COR-L47 (cell line): ENCODE results near the gene LZTS3.
"Not testable (repeated sequence)": the region's sequence is repeated elsewhere in the genome, so short reads cannot be mapped to it uniquely, and the experiment has no call there.

Experiments used
- DNase-seq: peaks from one replicate; lab custom pipeline; 2025; lab: John Stamatoyannopoulos, UW

Gene LZTS3

DNA sequence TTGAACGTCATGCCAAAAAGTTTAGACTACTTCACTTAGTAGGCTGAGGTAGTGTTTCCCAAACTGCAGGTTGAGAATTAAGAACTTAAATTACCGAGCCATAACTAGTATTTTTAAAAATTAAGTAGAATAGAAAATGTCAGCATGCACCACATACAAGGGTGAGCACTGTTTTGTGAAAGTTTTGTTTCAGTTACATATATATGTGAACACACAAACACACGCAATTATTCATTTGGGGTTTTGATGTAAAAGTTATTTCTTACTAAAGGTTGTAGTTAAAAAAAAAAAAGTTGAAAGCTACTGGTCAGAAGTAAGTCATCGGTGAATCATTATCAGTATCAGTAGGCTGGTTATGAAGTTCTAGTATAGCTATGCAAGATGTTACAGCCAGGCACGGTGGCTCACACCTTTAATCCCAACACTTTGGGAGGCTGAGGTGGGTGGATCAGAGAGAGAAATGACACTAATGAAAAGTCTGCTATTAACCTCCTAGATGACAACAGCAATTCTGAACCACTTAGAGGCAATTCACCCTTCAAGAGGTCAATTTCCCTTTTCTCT, 37.8 kb downstream of the LZTS3 start:
- no peak for DNase-seq

DNA sequence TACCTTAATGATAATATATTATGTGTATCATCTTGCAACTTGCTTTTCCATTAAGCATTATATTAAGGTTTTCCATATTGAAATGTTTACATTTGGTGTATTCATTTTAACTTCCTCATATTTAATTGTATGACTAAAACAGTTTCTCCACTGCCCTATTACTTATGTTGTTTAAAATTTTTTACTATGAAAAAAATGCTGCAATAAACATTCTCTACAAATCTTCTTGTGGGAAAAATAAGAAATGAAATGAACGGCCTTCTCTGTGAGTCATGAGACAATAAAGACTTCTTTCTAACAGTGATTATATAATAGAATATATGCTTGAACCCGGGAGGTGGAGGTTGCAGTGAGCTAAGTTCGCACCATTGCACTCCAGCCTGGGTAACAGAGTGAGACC, 39.2 kb downstream of the LZTS3 start:
- DNase-seq = no peak

DNA sequence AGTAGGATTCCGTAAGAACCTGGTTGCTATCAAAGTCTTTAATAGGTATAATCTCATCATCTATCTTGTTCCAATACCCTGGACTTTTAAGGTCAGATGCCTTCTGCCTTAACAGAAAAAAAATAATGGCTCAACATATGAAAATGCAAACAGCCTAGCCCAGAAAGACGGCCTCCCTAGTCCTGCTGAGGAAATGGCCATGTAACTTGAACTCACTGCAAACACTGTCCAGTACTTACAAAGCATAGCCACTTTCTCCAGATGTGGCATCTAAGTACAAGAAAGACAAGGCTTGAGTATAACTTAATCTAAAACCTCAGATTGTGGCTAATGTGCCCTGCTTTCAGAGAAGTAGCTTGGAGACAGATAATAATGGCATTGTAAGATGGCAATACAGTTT, 40.2 kb downstream of the LZTS3 start:
- no peak for DNase-seq

DNA sequence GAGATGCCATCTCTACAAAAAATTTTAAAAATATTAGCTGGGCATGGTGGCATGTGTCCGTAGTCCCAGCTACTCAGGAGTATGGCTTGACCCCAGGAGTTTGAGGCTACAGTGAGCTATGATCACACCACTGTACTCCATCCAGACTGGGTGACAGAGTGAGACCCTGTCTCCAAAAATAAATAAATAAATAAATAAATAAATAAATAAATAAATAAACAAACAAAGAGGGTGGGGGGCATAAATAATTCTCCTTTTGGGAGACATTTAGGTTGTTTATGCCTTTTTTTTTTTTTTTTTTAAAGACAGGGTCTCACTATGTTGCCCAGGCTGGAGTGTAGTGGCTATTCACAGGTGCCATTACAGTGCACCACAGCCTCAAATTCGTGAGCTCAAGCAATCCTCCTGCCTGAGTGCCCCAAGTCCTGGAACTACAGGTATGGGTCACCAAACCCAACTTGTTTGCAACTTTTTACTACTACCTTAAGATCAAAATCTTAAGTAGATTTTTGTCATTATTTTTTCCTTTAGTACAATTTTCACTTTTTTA, 43.2 kb downstream of the LZTS3 start:
- DNase-seq = no peak

DNA sequence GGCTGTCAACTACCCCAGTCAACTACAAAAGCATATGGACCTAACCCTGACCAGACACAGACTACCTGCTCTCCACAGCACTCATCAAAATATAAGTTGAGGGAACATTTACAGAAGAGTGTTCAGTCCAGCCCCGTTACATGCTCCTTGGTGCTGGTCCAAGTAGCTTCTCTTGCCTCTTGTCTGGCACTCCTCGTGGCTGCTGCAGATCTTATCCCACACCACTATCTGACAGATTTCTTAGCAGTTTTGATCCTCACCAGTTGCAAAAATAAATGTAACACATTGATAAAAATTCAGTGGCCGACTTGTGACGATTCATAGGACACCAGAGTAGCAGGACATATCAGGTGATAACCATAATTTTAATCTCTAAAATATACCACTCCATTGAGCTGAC, 44.3 kb downstream of the LZTS3 start:
- DNase-seq = no peak

DNA sequence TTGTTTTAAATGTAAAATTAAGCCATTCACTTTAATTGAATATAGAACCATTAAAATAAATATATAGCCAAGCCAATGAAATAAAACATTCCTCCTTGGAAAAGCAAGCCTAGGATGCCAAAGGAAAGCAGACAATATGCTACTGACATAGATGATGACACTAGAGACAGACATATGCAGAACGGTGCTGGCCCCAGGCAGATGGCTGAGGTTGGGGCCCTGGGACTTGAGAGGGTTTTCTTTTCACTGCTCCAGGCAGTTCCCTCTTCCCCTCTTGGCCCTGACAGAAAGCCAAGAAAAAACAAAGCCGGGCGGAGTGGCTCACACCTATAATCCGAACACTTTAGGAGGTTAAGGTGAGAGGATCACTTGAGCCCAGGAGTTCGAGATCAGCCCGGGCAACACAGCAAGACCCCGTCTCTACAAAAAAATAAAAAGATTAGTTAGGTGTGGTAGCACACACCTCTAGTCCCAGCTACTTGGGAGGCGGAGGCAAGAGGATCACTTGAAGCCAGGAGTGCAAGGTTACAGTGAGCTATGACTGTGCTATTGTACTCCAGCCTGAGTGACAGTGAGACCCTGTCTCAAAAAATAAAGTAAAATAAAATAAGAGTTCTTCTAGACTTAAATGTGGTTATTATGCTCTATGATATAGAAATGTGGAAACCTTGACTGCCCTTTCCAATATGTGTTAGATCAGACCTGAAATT, 44.9 kb downstream of the LZTS3 start:
- DNase-seq = no peak

DNA sequence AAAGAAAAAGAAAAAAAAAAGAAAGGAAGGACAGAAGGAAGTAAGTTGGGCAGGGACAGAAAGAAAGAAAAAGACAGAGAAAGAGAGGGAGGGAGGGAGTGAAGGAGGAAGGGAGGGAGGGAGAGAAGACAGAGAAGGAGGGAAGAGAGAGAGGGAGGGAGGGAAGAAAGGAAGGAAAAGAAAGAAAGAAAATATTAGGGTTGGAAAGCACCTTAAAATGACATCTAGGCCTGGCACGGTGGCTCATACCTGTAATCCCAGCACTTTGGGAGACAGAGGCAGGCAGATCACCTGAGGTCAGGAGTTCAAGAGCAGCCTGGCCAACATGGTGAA, 46.9 kb downstream of the LZTS3 start:
- no peak for DNase-seq

DNA sequence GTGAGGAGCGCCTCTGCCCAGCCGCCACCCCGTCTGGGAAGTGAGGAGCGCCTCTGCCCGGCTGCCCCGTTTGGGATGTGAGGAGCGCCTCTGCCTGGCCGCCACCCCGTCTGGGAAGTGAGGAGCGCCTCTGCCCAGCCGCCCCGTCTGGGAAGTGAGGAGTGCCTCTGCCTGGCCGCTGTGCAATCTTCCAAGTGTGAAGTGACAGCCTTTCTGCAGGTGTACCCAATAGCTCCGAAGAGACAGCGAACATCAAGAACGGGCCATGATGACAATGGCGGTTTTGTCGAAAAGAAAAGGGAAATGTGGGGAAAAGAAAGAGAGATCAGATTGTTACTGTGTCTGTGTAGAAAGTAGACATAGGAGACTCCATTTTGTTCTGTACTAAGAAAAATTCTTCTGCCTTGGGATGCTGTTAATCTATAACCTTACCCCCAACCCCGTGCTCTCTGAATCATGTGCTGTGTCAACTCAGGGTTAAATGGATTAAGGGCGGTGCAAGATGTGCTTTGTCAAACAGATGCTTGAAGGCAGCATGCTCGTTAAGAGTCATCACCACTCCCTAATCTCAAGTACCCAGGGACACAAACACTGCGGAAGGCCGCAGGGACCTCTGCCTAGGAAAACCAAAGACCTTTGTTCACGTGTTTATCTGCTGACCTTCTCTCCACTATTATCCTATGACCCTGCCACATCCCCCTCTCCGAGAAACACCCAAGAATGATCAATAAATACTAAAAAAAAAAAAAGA, 47.4 kb downstream of the LZTS3 start:
- DNase-seq = not testable (repeated sequence)

DNA sequence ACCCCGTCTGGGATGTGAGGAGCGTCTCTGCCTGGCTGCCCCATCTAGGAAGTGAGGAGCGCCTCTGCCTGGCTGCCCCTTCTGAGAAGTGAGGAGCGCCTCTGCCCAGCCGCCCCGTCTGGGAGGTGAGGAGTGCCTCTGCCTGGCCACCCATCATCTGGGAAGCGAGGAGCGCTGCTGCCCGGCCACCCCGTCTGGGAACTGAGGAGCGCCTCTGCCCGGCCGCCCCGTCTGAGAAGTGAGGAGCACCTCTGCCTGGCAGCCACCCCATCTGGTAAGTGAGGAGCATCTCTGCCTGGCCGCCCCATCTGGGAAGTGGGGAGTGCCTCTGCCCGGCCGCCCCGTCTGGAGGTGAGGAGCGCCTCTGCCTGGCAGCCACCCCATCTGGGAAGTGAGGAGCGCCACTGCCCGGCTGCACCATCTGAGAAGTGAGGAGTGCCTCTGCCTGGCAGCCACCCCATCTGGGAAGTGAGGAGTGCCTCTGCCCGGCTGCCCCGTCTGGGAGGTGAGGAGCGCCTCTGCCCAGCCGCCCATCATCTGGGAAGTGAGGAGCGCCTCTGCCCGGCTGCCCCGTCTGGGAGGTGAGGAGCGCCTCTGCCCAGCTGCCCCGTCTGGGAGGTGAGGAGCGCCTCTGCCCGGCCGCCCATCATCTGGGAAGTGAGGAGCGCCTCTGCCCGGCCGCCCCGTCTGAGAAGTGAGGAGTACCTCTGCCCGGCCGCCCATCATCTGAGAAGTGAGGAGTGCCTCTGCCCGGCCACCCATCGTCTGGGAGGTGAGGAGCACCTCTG, 48.4 kb downstream of the LZTS3 start:
- DNase-seq = not testable (repeated sequence)

DNA sequence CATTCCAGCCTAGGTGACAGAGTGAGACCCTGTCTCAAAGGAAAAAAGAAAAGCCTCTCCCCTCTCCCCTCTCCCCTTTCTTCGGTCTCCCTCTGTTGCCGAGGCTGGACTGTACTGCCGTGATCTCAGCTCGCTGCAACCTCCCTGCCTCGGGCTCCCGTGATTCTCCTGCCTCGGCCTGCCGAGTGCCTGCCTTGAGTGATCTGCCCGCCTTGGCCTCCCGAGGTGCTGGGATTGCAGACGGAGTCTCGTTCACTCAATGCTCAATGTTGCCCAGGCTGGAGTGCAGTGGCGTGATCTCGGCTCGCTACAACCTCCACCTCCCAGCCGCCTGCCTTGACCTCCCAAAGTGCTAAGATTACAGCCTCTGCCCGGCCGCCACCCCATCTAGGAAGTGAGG, 49.2 kb downstream of the LZTS3 start:
- DNase-seq = not testable (repeated sequence)

DNA sequence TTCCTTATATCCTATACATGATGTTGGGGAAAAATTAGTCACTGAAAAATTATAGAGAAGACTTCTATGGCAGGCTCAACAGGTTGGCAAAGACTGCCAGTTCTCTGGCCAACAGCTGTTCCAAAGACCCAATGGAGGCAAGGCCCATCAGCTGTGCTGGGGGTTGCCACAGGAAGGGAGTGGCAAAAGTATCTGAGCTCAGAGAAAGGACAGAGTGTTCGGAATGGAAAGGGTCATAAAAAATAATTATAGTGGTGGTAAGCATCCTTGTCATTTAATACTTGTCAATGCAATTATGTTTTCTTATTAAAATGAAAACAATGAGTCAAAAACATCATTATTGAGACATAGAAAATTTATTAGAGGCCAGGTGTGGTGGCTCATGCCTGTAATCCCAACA, 49.8 kb downstream of the LZTS3 start:
- DNase-seq = peak; percentile 50

DNA sequence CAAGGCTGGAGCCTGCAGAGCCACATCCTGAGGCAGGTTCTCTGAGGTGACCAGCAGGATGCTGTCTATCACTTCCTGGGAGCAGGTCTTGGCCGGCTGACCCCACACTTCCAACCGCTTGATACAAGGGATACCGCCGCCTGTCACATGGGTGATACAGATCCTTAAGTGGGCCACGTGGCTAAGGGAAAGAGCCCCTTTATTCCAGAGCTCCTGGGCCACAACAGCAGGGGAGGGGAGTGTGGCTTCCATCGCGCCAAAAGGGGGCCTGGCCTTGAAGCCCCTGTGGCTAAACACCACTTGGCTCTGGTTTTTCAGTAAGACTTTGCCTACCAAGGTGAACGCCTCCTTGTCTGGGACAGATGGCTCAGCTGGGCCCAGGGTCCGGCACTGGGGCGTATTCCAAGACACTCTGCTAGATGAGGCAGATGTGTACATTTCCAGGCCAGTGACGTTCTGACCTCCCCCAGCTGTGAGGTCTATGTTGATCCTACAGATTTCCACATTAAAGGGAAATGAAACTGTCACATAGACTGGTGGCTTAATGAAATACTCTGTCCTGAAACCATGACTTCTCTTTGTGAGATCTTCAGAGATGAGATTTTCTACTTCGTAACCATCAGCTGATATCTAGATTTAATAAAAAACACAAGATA, 51.3 kb downstream of the LZTS3 start:
- DNase-seq = no peak

DNA sequence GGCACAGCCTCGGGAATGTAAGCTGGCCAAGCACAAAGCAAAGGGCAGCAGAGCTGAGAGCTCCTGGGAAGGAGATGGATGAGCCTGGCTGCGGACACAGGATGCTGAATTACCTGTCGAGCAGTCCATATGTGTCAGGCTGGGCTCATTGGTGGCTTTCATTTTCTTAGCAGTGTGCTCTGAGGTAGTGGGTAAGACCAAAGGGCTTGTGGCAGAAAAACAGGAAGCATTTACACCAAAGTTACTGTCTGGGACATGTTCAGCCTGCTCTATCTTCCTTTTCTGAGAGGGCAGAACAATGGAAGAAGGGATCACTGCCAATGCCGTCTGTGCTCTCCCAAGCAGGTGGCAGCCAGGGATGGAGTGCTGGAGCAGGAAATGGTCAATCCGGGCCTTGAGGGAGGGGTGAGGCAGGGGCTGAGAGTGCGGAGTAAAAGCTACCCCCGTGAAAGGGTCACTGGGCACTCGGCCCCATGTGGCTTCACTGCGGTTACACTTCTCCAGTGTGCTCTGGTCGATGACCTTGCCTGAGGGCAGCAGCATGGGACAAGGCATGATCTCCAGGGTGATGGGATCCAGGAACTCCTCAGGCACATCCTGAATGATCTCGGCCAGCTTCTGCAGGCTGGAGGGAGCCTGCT, 52.0 kb downstream of the LZTS3 start:
- DNase-seq = no peak

DNA sequence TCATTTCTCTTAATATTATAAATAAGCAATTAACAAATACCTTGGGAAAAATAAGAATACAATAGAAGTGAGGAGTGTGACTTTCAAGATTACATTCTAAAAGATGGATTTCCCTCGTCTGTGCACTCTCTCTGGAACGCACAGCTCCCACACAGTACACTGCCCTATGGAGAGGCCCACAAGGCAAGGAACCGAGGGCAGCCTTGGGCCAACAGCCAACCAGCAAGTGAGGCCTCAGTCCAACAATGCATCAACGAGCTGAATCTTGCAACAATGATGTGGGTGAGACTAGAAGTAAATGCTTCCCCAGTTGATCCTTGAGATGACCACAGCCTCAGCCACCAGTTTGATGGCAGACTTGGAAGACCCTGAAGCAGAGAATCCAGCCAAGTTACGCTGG, 54.3 kb downstream of the LZTS3 start:
- no peak for DNase-seq

DNA sequence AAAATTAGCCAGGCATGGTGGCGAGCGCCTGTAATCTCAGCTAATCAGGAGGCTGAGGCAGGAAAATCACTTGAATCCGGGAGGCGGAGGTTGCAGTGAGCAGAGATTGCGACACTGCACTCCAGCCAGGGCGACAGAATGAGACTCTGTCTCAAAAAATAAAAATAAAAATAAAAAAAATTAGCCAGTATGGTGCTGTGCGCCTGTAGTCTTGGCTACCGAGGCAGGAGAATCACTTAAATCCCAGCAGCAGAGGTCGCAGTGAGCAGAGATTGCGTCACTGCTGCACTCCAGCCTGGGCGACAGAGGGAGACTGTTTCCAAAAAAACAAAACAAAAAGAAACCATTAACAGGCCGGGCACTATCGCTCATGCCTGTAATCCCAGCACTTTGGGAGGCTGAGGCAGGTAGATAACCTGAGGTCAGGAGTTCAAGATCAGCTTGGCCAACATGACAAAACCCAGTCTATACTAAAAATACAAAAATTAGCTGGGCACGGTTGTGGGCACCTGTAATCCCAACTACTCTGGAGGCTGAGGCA, 55.4 kb downstream of the LZTS3 start:
- DNase-seq = not testable (repeated sequence)

DNA sequence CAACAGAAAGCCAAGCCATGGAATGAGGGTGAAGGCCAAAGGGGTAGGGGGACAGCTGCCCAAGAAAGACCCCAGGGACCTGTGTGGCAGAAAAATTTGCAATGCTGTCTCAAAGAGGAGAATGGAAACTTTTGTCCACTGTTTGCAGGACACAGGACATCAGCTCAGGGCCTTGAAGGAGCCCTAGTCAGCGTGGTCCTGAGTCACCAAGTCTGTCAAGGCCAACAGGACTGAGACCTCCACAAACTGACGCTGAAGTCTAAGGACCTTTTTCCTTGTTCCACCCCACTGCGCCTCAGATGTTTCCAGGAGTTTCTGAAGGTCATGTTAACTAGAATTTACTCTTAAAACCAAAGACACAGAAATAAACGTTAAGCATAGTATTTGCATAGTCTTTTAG, 57.0 kb downstream of the LZTS3 start:
- no peak for DNase-seq

DNA sequence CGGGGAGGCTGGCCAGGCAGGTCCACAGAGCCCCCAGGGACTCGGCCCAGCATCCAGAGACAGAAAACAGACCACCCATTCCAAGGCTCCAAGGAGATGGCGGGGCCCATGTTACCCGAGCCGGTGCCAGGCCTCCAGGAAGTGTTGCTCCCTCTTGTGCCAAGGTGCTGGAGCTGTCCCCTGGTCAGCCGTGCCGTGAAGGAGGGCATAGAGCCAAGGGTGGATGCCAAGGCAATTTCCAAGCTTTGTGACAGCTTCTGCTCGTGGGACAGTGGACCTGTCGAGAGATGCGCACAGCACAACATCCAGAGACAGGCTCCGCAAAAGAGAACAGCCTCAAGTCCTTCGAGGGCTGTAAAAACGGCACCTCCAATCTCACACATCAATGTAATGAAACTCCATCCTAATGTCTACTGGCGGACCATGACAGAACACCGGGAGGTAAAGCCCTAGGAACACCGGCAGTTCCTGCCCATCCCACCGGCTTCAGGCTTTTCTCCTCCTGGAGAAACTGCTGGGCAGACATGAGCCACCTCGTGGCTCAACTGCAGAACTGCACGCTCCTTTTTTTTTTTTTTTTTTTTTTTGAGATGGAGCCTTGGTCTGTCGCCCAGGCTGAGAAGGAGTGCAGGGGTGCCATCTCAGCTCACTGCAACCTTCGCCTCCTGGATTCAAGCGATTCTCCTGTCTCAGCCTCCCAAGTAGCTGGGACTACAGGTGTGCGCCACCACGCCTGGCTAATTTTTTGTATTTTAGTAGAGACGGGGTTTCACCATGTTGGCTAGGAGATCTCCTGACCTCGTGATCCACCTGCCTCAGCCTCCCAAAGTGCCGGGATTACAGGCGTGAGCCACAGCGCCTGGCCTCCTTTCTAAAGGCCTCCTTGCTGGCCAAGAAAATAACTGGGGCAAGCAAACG, 57.9 kb downstream of the LZTS3 start:
- DNase-seq = peak; percentile 65
